ENCODE measurements around the gene PYDC2.
A peak's percentile ranks its signal among the peaks of the same experiment; 100 is the strongest.
"Not testable (repeated sequence)": the region's sequence is repeated elsewhere in the genome, so short reads cannot be mapped to it uniquely, and the experiment has no call there.

The PYDC2 gene

DNA sequence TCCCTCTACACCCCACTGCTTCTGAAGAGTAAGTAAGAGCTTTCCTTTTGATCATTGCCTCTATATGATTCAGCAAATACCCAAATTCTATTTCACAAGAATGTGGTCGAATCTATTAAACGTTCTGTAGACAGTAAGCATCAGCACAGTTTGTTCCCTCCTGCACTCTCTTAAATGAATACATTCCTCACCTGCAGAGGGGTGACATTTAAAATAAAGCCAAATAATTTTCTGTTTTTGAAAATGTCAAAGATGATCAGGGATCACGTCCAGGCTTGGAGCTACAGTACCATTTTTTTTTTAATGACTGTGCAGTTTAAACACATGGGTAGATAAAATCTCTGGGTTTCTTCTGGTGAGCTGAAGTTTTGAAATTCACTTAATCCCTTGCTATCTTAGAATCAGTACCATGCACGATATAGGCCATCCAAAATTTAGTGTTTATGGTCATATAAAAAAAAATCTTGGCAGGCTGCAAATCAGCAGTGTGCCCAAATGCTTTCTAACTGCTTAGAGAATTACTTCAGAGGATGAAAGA lies 12.8 kb downstream of the PYDC2 start:
- no peak for DNase-seq

DNA sequence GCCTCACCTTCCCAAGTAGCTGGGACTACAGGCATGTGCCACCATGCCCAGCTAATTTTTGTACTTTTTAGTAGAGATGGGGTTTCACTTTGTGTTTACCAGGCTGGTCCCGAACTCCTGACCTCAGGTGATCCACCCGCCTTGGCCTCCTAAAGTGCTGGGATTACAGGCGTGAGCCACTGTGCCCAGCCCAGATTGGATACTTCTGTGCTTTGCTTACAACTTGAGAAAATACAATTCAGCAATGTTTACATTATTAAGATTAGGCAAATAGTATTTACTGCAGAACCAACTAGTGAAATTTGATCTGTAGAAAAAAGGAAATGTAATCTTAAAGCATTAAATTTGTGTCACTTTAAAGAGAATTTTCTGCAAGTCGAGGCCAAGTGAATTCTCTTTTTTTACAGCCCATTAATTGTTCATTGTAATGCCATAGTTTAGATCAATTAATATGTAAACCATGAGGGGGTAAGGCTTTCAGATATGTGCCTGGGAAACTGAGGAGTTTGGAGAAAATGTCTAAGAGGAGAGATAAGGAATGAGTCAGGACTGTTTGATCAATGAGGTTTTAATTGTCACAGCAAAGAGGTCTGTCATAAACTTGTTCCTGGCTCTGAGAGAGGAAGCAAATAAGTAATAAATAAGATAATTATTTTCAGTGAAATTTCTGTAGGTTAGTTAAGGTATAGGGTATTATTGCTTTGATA lies 15.3 kb downstream of the PYDC2 start:
- DNase-seq: no peak

DNA sequence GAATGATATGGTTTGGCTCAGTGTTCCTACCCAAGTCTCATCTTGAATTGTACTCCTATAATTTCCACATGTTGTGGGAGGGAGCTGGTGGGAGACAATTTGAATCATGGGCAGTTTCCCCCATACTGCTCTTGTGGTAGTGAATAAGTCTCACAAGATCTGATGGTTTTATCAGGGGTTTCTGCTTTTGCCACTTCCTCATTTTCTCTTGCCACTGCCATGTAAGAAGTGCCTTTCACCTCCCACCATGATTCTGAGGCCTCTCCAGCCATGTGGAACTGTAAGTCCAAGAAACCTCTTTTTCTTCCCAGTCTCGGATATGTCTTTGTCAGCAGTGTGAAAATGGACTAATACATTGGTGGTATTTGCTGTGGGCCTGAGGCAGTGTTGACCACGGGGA lies 23.0 kb downstream of the PYDC2 start:
- DNase-seq: not testable (repeated sequence)

DNA sequence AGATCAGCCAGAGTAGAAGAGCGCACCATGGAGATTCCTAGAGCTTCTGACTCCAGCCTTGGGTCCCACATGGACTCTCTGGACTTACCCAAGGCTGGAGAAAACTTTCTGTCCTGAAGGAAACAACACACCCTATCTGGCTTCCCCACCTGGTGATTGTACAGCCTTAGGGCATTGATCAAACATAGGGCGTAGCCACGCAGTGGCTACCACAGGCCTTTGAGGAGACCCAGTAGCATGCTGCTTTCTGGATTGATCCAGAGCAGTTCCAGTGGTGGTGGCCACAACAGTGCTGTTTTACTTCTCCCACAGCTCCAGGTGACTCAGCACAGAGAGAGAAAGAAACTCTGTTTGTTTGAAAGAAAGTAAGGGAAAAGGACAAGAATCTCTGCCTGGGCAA lies 23.5 kb downstream of the PYDC2 start:
- no peak for DNase-seq

DNA sequence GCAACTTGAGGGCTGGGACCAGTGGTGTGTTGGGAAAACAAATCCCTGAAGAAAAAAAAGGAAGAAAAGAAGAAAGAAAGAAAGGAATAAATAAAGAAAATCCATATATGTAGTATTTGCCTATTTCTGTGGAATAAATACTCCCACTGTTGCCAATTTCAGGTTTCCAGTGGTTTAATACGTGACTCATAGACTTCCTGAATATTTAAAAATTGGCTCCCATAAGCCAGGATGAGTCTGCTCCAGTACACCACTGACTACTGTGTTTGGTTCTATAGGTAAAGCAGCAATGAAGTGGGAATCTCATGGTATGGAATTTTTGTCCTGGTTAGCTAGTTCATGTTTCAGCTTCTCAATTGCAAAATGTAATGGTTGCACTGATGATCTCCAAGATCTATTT lies 31.6 kb downstream of the PYDC2 start:
- DNase-seq: no peak

DNA sequence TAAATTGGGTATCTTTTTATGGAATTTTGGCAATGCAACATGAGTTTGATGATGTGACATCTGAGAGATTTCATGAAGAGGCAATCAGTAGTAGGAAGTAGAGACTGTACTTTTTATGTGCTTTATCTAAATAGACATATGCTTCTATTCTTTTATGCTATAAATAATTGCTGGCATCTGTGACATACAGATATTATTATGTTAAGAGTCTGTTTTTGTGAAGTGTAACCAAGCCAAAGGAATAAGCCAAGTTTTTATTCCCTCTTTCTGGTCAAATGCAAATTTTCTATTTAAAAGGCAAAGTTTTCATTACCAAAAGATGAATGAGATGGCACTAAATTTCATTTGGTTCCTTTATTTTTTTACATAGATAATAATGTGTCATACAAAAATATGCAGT lies 32.4 kb downstream of the PYDC2 start:
- DNase-seq: no peak

DNA sequence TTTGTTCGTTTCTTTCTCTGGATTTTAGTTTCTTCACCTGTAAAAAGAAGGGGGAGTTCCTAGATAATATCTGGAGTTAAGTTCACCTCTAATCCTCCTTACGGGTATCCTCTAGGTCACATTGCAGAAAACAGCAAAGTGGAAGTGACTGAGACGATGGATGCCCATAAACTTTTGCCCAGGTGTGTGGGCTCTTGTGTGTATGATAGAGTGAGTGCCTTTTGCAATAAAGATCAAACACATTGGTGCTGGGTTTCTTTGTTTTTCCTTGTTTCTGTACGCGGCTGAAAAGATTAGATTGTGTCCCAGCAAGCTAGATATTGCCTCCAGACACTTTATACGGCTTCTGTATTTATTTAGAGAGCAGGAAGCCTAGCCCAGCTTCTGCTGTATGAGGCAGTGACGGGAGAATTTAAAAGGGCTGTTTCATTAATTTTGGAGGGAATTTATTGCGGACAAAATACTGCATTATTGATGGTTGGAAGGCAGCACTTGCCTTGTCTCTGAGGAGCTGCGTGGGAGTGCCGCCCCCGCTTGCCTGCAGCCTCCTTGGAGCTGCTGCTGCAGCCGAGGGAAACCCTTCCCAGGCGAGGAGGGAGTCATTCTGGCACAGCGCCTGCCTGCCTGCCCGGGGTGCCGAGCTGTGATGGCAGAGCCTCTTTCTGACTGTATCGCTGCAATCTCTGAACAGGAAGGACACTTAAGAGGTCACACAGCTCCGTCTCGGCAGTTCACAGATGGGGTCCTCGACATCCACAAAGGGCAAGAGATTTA lies 38.5 kb downstream of the PYDC2 start:
- DNase-seq: peak; percentile 36

DNA sequence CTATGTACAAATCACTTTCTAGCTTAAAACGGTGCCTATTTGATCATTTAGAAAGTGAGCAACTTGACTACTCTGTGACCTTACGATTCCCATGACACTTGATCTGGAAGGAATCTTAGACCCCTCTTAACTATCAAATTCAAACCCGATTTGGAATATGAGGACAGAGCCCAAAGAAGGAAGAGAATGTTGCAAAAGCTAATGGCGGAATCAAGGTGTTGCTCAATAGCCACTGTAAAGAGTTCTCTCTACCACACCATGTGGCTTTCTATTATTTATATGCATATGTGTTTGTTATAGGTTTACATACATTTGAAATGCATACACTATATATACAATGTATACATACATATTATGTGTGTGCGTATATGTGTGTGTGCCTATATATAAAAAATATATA lies 39.9 kb downstream of the PYDC2 start:
- DNase-seq: no peak

DNA sequence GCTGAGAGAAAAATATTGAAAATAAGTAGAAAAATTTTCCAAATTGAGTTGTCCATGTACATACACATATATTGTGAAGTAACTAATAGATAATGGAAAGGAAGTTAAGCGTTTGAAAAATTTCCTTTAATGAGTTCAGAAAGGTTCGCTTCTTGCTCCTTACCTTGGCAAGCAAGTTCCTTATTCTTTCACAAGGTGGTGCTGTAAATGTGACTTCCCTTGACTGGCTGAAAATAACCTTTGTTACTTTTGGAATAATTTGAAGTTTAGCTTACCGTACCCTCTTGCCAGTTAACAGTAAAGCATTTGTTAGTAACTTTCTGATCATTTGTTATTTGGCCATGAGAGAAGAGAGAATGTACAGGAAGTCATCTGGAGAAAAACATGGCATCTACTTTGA lies 41.6 kb downstream of the PYDC2 start:
- no peak for DNase-seq

DNA sequence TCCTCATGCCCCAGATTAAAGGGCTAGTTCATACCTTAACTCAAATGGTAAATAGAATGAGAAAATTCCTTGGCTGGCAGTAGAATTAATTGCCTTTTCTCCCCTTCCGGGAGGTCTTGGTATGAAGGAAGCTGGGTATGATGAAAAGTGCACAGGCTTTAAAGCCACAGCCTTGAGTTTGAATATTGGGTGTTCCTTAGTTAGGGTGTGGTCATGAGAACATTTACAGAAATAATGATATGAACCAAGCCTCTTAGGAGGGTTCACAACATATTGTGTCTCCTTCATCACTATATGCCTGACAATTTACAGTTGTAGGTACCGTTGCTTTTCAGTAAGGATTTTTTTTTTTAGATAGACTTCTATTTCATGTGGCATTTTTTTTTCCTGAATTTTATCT lies 48.1 kb downstream of the PYDC2 start:
- DNase-seq: no peak

All from eye (tissue), 1 donor.